SU-DHL-6 (cell line): ENCODE data around the gene PMVK.

ENCODE experiments used
- EZH2phosphoT487 ChIP-seq: fragments of 200-600 bp; sonication (generic), shearing (Covaris generic); conservative IDR thresholded peaks from 2 replicates; pipeline ENCODE4 v1.6.1; 2018; ENCODE audit warnings: mild to moderate bottlenecking, antibody characterized with exemption, low read length, moderate library complexity, mixed read lengths
- TF ChIP-seq, protein P1 (sequence below): fragments of 200-600 bp; sonication (generic); IDR thresholded peaks from one replicate; pipeline ENCODE4 v1.5.1; 2017; ENCODE audit warnings: antibody characterized with exemption, mild to moderate bottlenecking, low read length, moderate library complexity; ENCODE audit not compliant: insufficient read depth, poor library complexity, severe bottlenecking

DNA sequence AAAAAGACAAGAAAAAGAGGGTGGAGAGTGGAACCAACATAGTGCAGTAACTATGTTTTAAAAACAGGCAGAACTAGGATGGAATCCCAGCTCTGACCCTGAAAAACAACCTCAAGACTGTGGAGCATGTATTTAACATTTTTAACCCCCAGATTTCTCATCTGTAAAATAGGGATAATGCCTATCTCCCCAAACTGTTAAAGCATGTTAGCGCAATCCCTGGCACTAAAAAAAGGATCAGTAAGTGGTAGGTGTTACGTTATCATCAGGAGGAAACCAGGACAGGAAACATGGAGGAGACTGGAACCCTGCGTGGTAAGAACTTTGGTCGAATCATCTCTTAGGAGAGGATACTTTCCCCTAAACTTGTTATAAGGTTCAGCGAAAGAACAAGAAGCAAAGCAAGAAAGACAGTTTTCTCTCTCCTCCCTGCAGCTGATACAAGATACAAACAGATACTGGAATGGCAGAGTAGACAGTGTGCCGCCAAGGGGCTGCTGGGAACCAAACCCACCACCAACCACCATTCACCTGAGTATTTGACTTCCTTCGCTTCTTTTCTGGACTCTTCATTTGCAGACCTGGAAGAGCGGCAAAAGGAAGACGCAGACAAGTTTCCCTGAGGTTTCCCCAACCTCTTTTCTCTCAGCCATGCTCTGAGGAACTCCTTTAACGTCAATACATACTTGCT, 24.1 kb upstream of the PMVK start:
- TF ChIP-seq, protein P1, sequence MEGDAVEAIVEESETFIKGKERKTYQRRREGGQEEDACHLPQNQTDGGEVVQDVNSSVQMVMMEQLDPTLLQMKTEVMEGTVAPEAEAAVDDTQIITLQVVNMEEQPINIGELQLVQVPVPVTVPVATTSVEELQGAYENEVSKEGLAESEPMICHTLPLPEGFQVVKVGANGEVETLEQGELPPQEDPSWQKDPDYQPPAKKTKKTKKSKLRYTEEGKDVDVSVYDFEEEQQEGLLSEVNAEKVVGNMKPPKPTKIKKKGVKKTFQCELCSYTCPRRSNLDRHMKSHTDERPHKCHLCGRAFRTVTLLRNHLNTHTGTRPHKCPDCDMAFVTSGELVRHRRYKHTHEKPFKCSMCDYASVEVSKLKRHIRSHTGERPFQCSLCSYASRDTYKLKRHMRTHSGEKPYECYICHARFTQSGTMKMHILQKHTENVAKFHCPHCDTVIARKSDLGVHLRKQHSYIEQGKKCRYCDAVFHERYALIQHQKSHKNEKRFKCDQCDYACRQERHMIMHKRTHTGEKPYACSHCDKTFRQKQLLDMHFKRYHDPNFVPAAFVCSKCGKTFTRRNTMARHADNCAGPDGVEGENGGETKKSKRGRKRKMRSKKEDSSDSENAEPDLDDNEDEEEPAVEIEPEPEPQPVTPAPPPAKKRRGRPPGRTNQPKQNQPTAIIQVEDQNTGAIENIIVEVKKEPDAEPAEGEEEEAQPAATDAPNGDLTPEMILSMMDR, result no peak
- TF ChIP-seq EZH2phosphoT487, result no peak
